WTC11 (cell line): ENCODE data around the gene DNAJB11. TPM values are rescaled to one million over a fixed set of nuclear protein-coding genes. Genes with fewer than 3 reads are reported as not detected.

Experiments used
- ATAC-seq: fragments of 200-7000 bp; cut with Tn5 transposase; 2 replicates; pipeline ENCODE4 v1.10.0; 2021; ENCODE audit warnings: mild to moderate bottlenecking, moderate library complexity
- CTCF ChIA-PET: fragments of 300-600 bp; sonication (Branson Sonifier 250); formaldehyde crosslinking; loops from one replicate; lab custom pipeline; 2021; ENCODE audit warnings: antibody characterized with exemption; lab: Charles Lee
- POLR2A ChIA-PET: fragments of 350-600 bp; sonication (Branson Sonifier 250); formaldehyde crosslinking; loops from one replicate; lab custom pipeline; 2021; ENCODE audit warnings: antibody characterized with exemption; lab: Charles Lee
- DNase-seq: peaks from one replicate; pipeline ENCODE4 v3.0.0; 2021; ENCODE audit warnings: low spot score
- H3K27ac Mint-ChIP-seq: 2 replicates; pipeline ENCODE4 v1.8.0; 2021; ENCODE audit warnings: mixed read lengths
- H3K27me3 Mint-ChIP-seq: 2 replicates; pipeline ENCODE4 v1.8.0; 2021; ENCODE audit warnings: low read depth, mild to moderate bottlenecking, moderate library complexity, mixed read lengths
- H3K36me3 Mint-ChIP-seq: 2 replicates; pipeline ENCODE4 v1.8.0; 2021; ENCODE audit warnings: mixed read lengths
- H3K4me1 Mint-ChIP-seq: 2 replicates; pipeline ENCODE4 v1.8.0; 2022; ENCODE audit warnings: mixed read lengths
- H3K4me3 Mint-ChIP-seq: 2 replicates; pipeline ENCODE4 v1.8.0; 2021; ENCODE audit warnings: mild to moderate bottlenecking, moderate library complexity, mixed read lengths
- H3K9me3 Mint-ChIP-seq: 2 replicates; pipeline ENCODE4 v1.8.0; 2021; ENCODE audit warnings: mixed read lengths
- AR ChIP-seq: fragments of 250-450 bp; sonication (Bioruptor Pico); IDR thresholded peaks from 2 replicates; pipeline ENCODE4 v1.9.0; 2021; ENCODE audit warnings: mild to moderate bottlenecking
- ATF1 ChIP-seq: sonication (generic); formaldehyde crosslinking; IDR thresholded peaks from 2 replicates; pipeline ENCODE4 v1.8.1; 2023; ENCODE audit warnings: mild to moderate bottlenecking, moderate library complexity, missing genetic modification reagents
- ATF6 ChIP-seq: sonication (generic); formaldehyde crosslinking; IDR thresholded peaks from 2 replicates; pipeline ENCODE4 v1.8.1; 2023; ENCODE audit warnings: mild to moderate bottlenecking, missing genetic modification reagents
- CTCF ChIP-seq: fragments of 200-600 bp; IDR thresholded peaks from 2 replicates; pipeline ENCODE4 v1.8.0; 2022; ENCODE audit warnings: antibody characterized with exemption
- E2F4 ChIP-seq: sonication (generic); formaldehyde crosslinking; IDR thresholded peaks from 2 replicates; pipeline ENCODE4 v1.8.1; 2022; ENCODE audit warnings: low read depth, mild to moderate bottlenecking, moderate library complexity, missing genetic modification reagents, borderline replicate concordance
- EMX1 ChIP-seq: fragments of 250-450 bp; sonication (Bioruptor Pico); IDR thresholded peaks from 2 replicates; pipeline ENCODE4 v1.8.0; 2021; ENCODE audit warnings: mild to moderate bottlenecking
- ESRRA ChIP-seq: sonication (generic); formaldehyde crosslinking; IDR thresholded peaks from 2 replicates; pipeline ENCODE4 v1.8.1; 2022; ENCODE audit warnings: mild to moderate bottlenecking, missing genetic modification reagents, borderline replicate concordance
- FOXP4 ChIP-seq: sonication (generic); formaldehyde crosslinking; IDR thresholded peaks from 2 replicates; pipeline ENCODE4 v1.8.0; 2022; ENCODE audit warnings: mild to moderate bottlenecking, missing genetic modification reagents
- HMGA2 ChIP-seq: fragments of 250-450 bp; sonication (Bioruptor Pico); IDR thresholded peaks from 2 replicates; pipeline ENCODE4 v1.4.0; 2021; ENCODE audit warnings: mild to moderate bottlenecking, moderate library complexity
- KAT7 ChIP-seq: sonication (generic); formaldehyde crosslinking; IDR thresholded peaks from 2 replicates; pipeline ENCODE4 v1.8.1; 2023; ENCODE audit warnings: missing genetic modification reagents, mild to moderate bottlenecking, borderline replicate concordance
- NFE2L1 ChIP-seq: sonication (generic); formaldehyde crosslinking; IDR thresholded peaks from 2 replicates; pipeline ENCODE4 v1.8.1; 2023; ENCODE audit warnings: missing genetic modification reagents
- NFYB ChIP-seq: sonication (generic); formaldehyde crosslinking; conservative IDR thresholded peaks from 2 replicates; pipeline ENCODE4 v1.8.0; 2022; ENCODE audit warnings: low read depth, missing genetic modification reagents
- PRRX2 ChIP-seq: fragments of 250-450 bp; sonication (Bioruptor Pico); IDR thresholded peaks from 2 replicates; pipeline ENCODE4 v1.8.0; 2021; ENCODE audit warnings: mild to moderate bottlenecking
- SOX15 ChIP-seq: fragments of 250-450 bp; sonication (Bioruptor Pico); IDR thresholded peaks from 2 replicates; pipeline ENCODE4 v1.9.0; 2021; ENCODE audit warnings: mild to moderate bottlenecking
- TCF7 ChIP-seq: sonication (generic); formaldehyde crosslinking; IDR thresholded peaks from 2 replicates; pipeline ENCODE4 v1.8.0; 2022; ENCODE audit warnings: mild to moderate bottlenecking, low read depth, missing genetic modification reagents, moderate library complexity
- TP53 ChIP-seq: sonication (generic); formaldehyde crosslinking; IDR thresholded peaks from 2 replicates; pipeline ENCODE4 v1.8.1; 2023; ENCODE audit warnings: mild to moderate bottlenecking, missing genetic modification reagents
- ZNF281 ChIP-seq: sonication (generic); formaldehyde crosslinking; IDR thresholded peaks from 2 replicates; pipeline ENCODE4 v1.8.0; 2023; ENCODE audit warnings: mild to moderate bottlenecking, missing genetic modification reagents
- ZNF423 ChIP-seq: fragments of 250-450 bp; sonication (Bioruptor Pico); IDR thresholded peaks from 2 replicates; pipeline ENCODE4 v2.1.2; 2022; ENCODE audit warnings: mild to moderate bottlenecking, moderate library complexity
- total RNA-seq: library from RNA; stranded (reverse); gene quantifications from 3 replicates; pipeline ENCODE4 v1.2.3, GENCODE V29; 2021

The DNAJB11 gene
- total RNA-seq, 1 experiment from 2014 or later: 56.3 TPM

- Mint-ChIP-seq H3K36me3 (no peaks in the 10 kb centered on the region), H3K27ac (no peak overlapping the region), H3K9me3 (no peaks in the 10 kb centered on the region), H3K4me1 (peaks cover 9% of the 10 kb centered on the region), H3K27me3 (no peaks in the 10 kb centered on the region; the same call in 1 of the 2 replicates), H3K4me3 (no peak overlapping the region)
- ChIA-PET POLR2A (no interaction called here), CTCF (no interaction called here)
- ATAC-seq (no peak), DNase-seq (no peak)
- TF ChIP-seq HMGA2 (no peak), NFYB (CRISPR knock-in tag) (no peak), ATF6 (CRISPR knock-in tag) (no peak), ZNF281 (CRISPR knock-in tag) (no peak), ATF1 (CRISPR knock-in tag) (no peak), SOX15 (CRISPR knock-in tag) (no peak), TCF7 (CRISPR knock-in tag) (no peak), E2F4 (CRISPR knock-in tag) (no peak), PRRX2 (CRISPR knock-in tag) (no peak), ZNF423 (CRISPR knock-in tag) (no peak), TP53 (no peak), KAT7 (CRISPR knock-in tag) (no peak), NFE2L1 (CRISPR knock-in tag) (no peak), ESRRA (no peak), CTCF (no peak)
These were observed 45.9 kb upstream of the DNAJB11 start for GRCh38 chr3:186524616-186525015.

GRCh38 chr3:186525369-186526255 is 44.9 kb upstream of the DNAJB11 start:
- no peaks in the 10 kb centered on the region; the same call in 1 of the 2 replicates for H3K27me3 Mint-ChIP-seq
- CTCF ChIA-PET: interaction anchor here (1.5 to 2.0 kb wide), 2 partner anchors 16 to 264 kb away, joined by 5 to 6 read pairs; no protein-coding TSS in a partner anchor
- POLR2A ChIA-PET: interaction anchor here (0.5 kb wide), 1 partner anchor 703 kb away, joined by 3 read pairs; no protein-coding TSS in a partner anchor
- no peak for TF ChIP-seq FOXP4 (CRISPR knock-in tag)
- no peak for TF ChIP-seq EMX1
- TF ChIP-seq ATF1 (CRISPR knock-in tag): no peak
- TF ChIP-seq AR (CRISPR knock-in tag): no peak

More at GRCh38 chr3:186525369-186526255, 44.9 kb upstream of the DNAJB11 start:
- Mint-ChIP-seq H3K27ac (no peak overlapping the region), H3K4me1 (peaks cover 17% of the 10 kb centered on the region), H3K36me3 (no peaks in the 10 kb centered on the region), H3K9me3 (no peaks in the 10 kb centered on the region), H3K4me3 (no peak overlapping the region)
- DNase-seq (no peak), ATAC-seq (no peak)
